Lung (tissue), 12 donors: ENCODE measurements around the gene MS4A6A. TPM values are rescaled to one million over a fixed set of nuclear protein-coding genes. Genes with fewer than 3 reads are reported as not detected.

ENCODE experiments used
- ATAC-seq: fragments of 200-7000 bp; cut with Tn5 transposase; one replicate; pipeline ENCODE4 v1.9.1; 2020; ENCODE audit warnings: moderate number of reproducible peaks; ENCODE audit not compliant: insufficient read depth, low FRiP score
- DNase-seq, 3 donors: peaks; one replicate each; pipeline ENCODE4 v3.0.0-alpha.2; 2013 to 2017
- H3K27ac ChIP-seq, 2 donors: one replicate each; pipeline ENCODE4 v1.5.1; 2013; ENCODE audit warnings: mild to moderate bottlenecking in 2 of 2, moderate library complexity in 2 of 2, control low read depth in 1 of 2, inconsistent platforms in 1 of 2, low read depth in 1 of 2, low read length in 1 of 2
- H3K27me3 ChIP-seq, 3 donors: one replicate each; pipeline ENCODE4 v1.5.1; 2013; ENCODE audit warnings: low read length in 2 of 3; ENCODE audit not compliant: control insufficient read depth in 3 of 3, insufficient read depth in 3 of 3
- H3K36me3 ChIP-seq, 4 donors: one replicate each; pipeline ENCODE4 v1.5.1; 2013; ENCODE audit warnings: low read length in 4 of 4, mild to moderate bottlenecking in 1 of 4, moderate library complexity in 1 of 4; ENCODE audit not compliant: control insufficient read depth in 4 of 4, insufficient read depth in 4 of 4
- H3K4me1 ChIP-seq, 5 donors: one replicate each; pipeline ENCODE4 v1.5.1; 2013; ENCODE audit warnings: low read length in 5 of 5, mild to moderate bottlenecking in 2 of 5, moderate library complexity in 1 of 5; ENCODE audit not compliant: control insufficient read depth in 5 of 5, insufficient read depth in 5 of 5
- H3K4me3 ChIP-seq: one replicate; pipeline ENCODE4 v1.5.1; 2013; ENCODE audit warnings: mild to moderate bottlenecking, control low read depth, moderate library complexity
- H3K9ac ChIP-seq, 2 donors: one replicate each; pipeline ENCODE4 v1.5.1; 2013; ENCODE audit warnings: low read length in 2 of 2, control low read depth in 1 of 2; ENCODE audit not compliant: insufficient read depth in 1 of 2
- H3K9me3 ChIP-seq, 4 donors: one replicate each; pipeline ENCODE4 v1.5.1; 2013; ENCODE audit warnings: low read length in 3 of 4, mild to moderate bottlenecking in 1 of 4, moderate library complexity in 1 of 4; ENCODE audit not compliant: control insufficient read depth in 4 of 4, insufficient read depth in 3 of 4
- WGBS, 2 donors: extraction: QIAGEN DNeasy Blood & Tissue Kit; methylation state at CpG; one replicate each; pipeline ENCODE4 v1.1.7; 2013; 5-methylcytosine and 5-hydroxymethylcytosine counted together
- polyA plus RNA-seq, 2 donors: library from polyadenylated mRNA; stranded (reverse); fragments of 200-250 nt; gene quantifications; one replicate each; pipeline ENCODE4 v1.2.1, GENCODE V29; 2013
- total RNA-seq, 2 donors: library from RNA; depleted of rRNA in 1 of 2; stranded (reverse); fragments of >200 nt in 1 of 2; gene quantifications; one replicate each; pipeline ENCODE4 v1.2.1, GENCODE V29; 2014 to 2021
- TF ChIP-seq, protein P1 (sequence below): IDR thresholded peaks from 2 replicates; pipeline ENCODE4 v1.5.1; 2012; ENCODE audit warnings: mild to moderate bottlenecking; ENCODE audit errors: control extremely low read depth, extremely low read depth
- donor health status: control.
- donor health status: control.
- donor health status: Bipolar disorder and iron deficiency.
- donor health status: healthy.
- donor health status: DM: yes; HTN: yes; CAD: no.

MS4A6A gene
- total and polyA plus RNA-seq, 4 donors = 36.2 to 163 (median 92.7) TPM

DNA sequence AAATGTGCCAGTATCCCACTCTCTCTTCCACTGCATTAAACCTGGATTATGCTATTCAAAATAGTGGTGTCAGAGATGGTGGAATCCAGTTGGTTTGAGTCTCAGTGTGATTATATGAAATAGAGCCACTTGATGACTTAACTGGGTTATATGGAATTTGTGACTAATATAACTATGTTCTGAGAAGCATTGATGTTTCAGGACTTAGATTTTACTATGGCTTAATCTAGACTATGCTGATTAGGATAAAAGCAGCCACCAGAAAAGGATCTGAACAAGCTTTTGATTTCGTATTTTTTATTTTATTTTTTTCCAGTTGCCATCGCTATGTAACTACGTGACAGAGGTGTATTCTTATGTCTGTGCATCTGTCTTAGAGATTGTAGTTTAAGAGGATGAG is 39.1 kb downstream of the MS4A6A start:
- H3K9ac ChIP-seq = no peak overlapping the region
- no peak overlapping the region for H3K27ac ChIP-seq
- no peaks in the 10 kb centered on the region for H3K36me3 ChIP-seq
- 92 to 97% methylated on average over 3 of the region's 3 CpGs for WGBS, 2 donors
- H3K4me1 ChIP-seq = no peaks in the 10 kb centered on the region
- no peak overlapping the region for H3K4me3 ChIP-seq
- H3K27me3 ChIP-seq = no peaks in the 10 kb centered on the region
- ATAC-seq (no peak), DNase-seq (no peak)
- no peaks in the 10 kb centered on the region for H3K9me3 ChIP-seq
- TF ChIP-seq, protein P1, sequence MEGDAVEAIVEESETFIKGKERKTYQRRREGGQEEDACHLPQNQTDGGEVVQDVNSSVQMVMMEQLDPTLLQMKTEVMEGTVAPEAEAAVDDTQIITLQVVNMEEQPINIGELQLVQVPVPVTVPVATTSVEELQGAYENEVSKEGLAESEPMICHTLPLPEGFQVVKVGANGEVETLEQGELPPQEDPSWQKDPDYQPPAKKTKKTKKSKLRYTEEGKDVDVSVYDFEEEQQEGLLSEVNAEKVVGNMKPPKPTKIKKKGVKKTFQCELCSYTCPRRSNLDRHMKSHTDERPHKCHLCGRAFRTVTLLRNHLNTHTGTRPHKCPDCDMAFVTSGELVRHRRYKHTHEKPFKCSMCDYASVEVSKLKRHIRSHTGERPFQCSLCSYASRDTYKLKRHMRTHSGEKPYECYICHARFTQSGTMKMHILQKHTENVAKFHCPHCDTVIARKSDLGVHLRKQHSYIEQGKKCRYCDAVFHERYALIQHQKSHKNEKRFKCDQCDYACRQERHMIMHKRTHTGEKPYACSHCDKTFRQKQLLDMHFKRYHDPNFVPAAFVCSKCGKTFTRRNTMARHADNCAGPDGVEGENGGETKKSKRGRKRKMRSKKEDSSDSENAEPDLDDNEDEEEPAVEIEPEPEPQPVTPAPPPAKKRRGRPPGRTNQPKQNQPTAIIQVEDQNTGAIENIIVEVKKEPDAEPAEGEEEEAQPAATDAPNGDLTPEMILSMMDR = no peak

DNA sequence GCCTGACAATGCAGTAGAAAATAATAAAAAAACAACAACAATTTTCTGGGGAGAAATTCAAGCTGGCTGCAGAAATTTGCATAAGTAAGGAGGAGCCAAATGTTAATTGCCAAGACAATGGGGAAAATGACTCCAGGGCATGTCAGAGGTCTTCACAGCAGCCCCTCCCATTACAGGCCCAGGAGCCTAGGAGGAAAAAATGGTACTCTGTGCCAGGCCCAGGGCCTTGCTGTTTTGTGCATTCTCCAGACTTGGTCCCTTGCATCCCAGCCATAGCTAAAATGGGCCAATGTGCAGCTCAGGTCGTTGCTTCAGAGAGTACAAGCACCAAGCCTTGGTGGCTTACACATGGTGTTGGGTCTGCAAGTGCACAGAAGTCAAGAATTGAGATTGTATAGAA is 49.0 kb downstream of the MS4A6A start:
- H3K36me3 ChIP-seq = no peaks in the 10 kb centered on the region
- ATAC-seq (no peak), DNase-seq (no peak)
- TF ChIP-seq, protein P1 = no peak
- H3K27me3 ChIP-seq = no peaks in the 10 kb centered on the region
- WGBS, 2 donors = 44 to 67% methylated on average over 1 of the region's 1 CpG
- no peak overlapping the region for H3K4me3 ChIP-seq
- no peak overlapping the region for H3K27ac ChIP-seq
- H3K9ac ChIP-seq = no peak overlapping the region
- peaks cover 0 to 11% (median 4%) of the 10 kb centered on the region in 4 donors for H3K9me3 ChIP-seq
- no peaks in the 10 kb centered on the region for H3K4me1 ChIP-seq

DNA sequence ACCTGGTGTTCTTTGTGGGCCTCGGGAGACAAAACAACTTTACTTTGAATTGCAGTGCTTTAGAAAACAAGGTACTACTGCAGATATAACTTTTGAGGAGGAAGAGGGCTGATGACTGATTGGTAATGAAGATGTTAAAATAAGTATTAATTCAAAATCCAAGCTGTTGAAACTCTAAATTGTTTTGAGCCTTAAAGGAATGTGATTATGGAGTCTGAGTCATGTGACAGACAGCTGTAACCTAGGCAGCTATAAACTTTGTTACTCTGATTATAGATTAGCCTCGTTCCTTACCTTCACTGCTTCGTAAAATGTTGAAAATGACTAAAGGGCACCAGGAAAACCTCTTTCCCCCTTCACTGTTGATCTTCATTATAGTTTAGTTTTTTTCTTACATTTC is 51.0 kb downstream of the MS4A6A start:
- TF ChIP-seq, protein P1 = no peak
- Histone ChIP-seq H3K27me3 (no peaks in the 10 kb centered on the region), H3K4me3 (no peak overlapping the region), H3K27ac (no peak overlapping the region), H3K36me3 (no peaks in the 10 kb centered on the region), H3K9ac (no peak overlapping the region), H3K9me3 (peaks cover 0 to 11% (median 4%) of the 10 kb centered on the region in 4 donors), H3K4me1 (no peaks in the 10 kb centered on the region)
- ATAC-seq (no peak), DNase-seq (no peak)
- 82 to 83% methylated on average over 3 of the region's 3 CpGs for WGBS, 2 donors

DNA sequence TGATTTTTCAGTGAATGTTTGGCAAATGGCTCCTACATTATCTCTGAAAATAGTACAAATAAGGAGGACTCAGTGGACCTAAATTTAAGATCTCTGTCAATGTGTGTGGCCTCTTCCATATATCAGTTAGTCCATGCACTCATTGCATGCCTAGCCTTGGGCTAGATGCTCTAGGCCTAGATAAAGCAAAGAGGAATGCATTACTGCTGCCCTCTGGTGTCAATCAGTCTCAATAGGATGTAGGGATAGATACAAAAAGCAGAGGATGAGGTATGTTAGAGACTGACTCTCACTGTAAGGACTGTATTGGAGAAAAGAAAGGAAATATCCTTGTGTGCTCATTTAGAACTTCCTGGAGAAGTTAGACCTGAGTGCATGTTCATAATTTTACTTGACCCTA is 52.4 kb downstream of the MS4A6A start:
- no peak overlapping the region for H3K27ac ChIP-seq
- H3K4me1 ChIP-seq = no peaks in the 10 kb centered on the region
- H3K36me3 ChIP-seq = no peaks in the 10 kb centered on the region
- H3K9me3 ChIP-seq = peaks cover 0 to 7% (median 2%) of the 10 kb centered on the region in 4 donors
- DNase-seq = peak in 2 of 3 donors; percentile 9 to 37
- no peak overlapping the region for H3K9ac ChIP-seq
- TF ChIP-seq, protein P1 = no peak
- no peak for ATAC-seq
- no peak overlapping the region for H3K4me3 ChIP-seq
- no peaks in the 10 kb centered on the region for H3K27me3 ChIP-seq
